GM12801 (cell line): ENCODE results near the gene PTPRD.

Experiments
- CTCF ChIP-seq: IDR thresholded peaks from one replicate; pipeline ENCODE4 v1.5.1; 2011; ENCODE audit warnings: control low read depth; ENCODE audit not compliant: insufficient read length; ENCODE audit errors: extremely low read depth

PTPRD gene

GRCh38 chr9:8723195-8723594, 1889.6 kb downstream of the PTPRD start:
- no peak for TF ChIP-seq CTCF

GRCh38 chr9:8719833-8720486, 1892.8 kb downstream of the PTPRD start:
- no peak for TF ChIP-seq CTCF

GRCh38 chr9:8718121-8718725, 1894.6 kb downstream of the PTPRD start:
- TF ChIP-seq CTCF: no peak

- TF ChIP-seq CTCF: no peak
Measured at GRCh38 chr9:8717146-8717545, 1895.7 kb downstream of the PTPRD start.

- TF ChIP-seq CTCF: no peak
Measured at GRCh38 chr9:8715788-8716187, 1897.0 kb downstream of the PTPRD start.

GRCh38 chr9:8713811-8714165, 1899.0 kb downstream of the PTPRD start:
- TF ChIP-seq CTCF: no peak

- no peak for TF ChIP-seq CTCF
Measured at GRCh38 chr9:8713149-8713810, 1899.5 kb downstream of the PTPRD start.
